CD4-positive, CD25-positive, alpha-beta regulatory T cell (primary cell): Measurements from ENCODE around the gene AIRE. TPM values are rescaled to one million over a fixed set of nuclear protein-coding genes. Genes with fewer than 3 reads are reported as not detected.

Source experiments
- ATAC-seq, 2 donors: fragments of 150-1000 bp; cut with Tn5 transposase; one replicate each; pipeline ENCODE4 v1.10.0; 2021; ENCODE audit warnings: low read depth in 2 of 2, moderate number of reproducible peaks in 2 of 2, moderate library complexity in 1 of 2
- DNase-seq, 3 donors: peaks; one replicate each; pipeline versions ENCODE4 v3.0.0 to v3.0.0-alpha.2; 2012 to 2022; ENCODE audit warnings: mixed read lengths in 1 of 3
- H3K27ac ChIP-seq: one replicate; pipeline ENCODE4 v1.7.0; 2013; ENCODE audit warnings: mild to moderate bottlenecking, low read length; ENCODE audit not compliant: insufficient read depth, poor library complexity, severe bottlenecking
- H3K27me3 ChIP-seq: one replicate; pipeline ENCODE4 v1.7.0; 2013; ENCODE audit warnings: low read length; ENCODE audit not compliant: control insufficient read depth, insufficient read depth
- H3K36me3 ChIP-seq: one replicate; pipeline ENCODE4 v1.7.0; 2013; ENCODE audit warnings: mild to moderate bottlenecking, low read length, moderate library complexity; ENCODE audit not compliant: control insufficient read depth, insufficient read depth
- H3K4me1 ChIP-seq: 2 replicates; pipeline ENCODE4 v1.7.0; 2013; ENCODE audit warnings: mild to moderate bottlenecking, low read length; ENCODE audit not compliant: insufficient read depth, control insufficient read depth, poor library complexity, severe bottlenecking
- H3K4me3 ChIP-seq: one replicate; pipeline ENCODE4 v1.7.0; 2013; ENCODE audit warnings: low read depth, mild to moderate bottlenecking, low read length, moderate library complexity
- H3K9me3 ChIP-seq, 2 experiments: 1 replicate in 1 of 2; 2 replicates in 1 of 2; pipeline ENCODE4 v1.7.0; 2013; ENCODE audit warnings: low read length in 2 of 2, mild to moderate bottlenecking in 1 of 2, moderate library complexity in 1 of 2; ENCODE audit not compliant: control insufficient read depth in 2 of 2
- H3K27ac Mint-ChIP-seq, 3 donors: one replicate each; pipeline ENCODE4 v1.8.0; 2020 to 2022; ENCODE audit warnings: mild to moderate bottlenecking in 3 of 3, mixed read lengths in 3 of 3, moderate library complexity in 2 of 3
- H3K27me3 Mint-ChIP-seq: one replicate; pipeline ENCODE4 v1.8.0; 2022; ENCODE audit warnings: mild to moderate bottlenecking, mixed read lengths
- H3K36me3 Mint-ChIP-seq: one replicate; pipeline ENCODE4 v1.8.0; 2020; ENCODE audit warnings: mixed read lengths
- H3K4me1 Mint-ChIP-seq, 4 donors: one replicate each; pipeline ENCODE4 v1.8.0; 2020 to 2022; ENCODE audit warnings: mixed read lengths in 4 of 4, mild to moderate bottlenecking in 1 of 4
- H3K4me3 Mint-ChIP-seq, 4 donors: one replicate each; pipeline ENCODE4 v1.8.0; 2020 to 2022; ENCODE audit warnings: mild to moderate bottlenecking in 4 of 4, mixed read lengths in 4 of 4, moderate library complexity in 3 of 4
- H3K9me3 Mint-ChIP-seq, 7 donors: one replicate each; pipeline ENCODE4 v1.8.0; 2020 to 2022; ENCODE audit warnings: mixed read lengths in 7 of 7, mild to moderate bottlenecking in 3 of 7, moderate library complexity in 2 of 7
- polyA plus RNA-seq, 4 donors: library from polyadenylated mRNA; unstranded; fragments of 300-500 nt; fragmentation: Illumina TruSeq; gene quantifications; one replicate each; pipeline ENCODE4 v1.2.3, GENCODE V29; 2021
- total RNA-seq: library from RNA; stranded (reverse); gene quantifications from one replicate; pipeline ENCODE4 v1.2.3, GENCODE V29; 2022

Gene AIRE
- total and polyA plus RNA-seq, 5 donors from 2014 or later, result 0.07 to 2.0 (median 0.39) TPM

DNA sequence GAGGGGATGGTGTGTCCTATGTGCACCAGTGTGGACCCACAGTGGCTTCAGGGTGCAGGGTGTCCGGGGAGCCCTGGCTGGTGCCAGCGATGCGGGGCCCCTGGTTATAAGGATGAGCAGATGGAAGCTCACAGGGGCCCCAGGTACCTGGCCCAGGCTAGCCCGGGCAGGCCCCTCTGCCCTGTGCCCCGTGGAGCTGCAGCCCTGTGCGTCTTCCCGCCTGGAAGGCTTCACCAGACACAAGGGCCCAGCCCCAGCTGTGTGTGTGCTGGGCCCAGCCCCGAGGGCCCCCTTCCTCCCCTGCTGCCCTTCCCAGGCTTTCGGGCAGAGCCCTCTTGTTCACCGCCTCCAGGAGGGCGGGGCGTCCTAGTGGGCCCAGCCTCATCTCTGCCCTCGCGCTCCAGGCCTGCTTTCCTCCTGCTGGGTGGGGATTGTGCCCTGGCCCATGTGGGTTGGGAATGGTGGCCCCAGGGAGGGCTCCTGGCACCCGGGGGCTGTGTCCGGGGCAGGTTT, 30.1 kb downstream of the AIRE start:
- Mint-ChIP-seq H3K27ac (no peak overlapping the region), H3K36me3 (peaks cover 10% of the 10 kb centered on the region), H3K27me3 (no peaks in the 10 kb centered on the region), H3K9me3 (peaks cover 0 to 2% (median 0%) of the 10 kb centered on the region in 7 donors), H3K4me3 (no peak overlapping the region), H3K4me1 (peaks cover 0 to 5% (median 0%) of the 10 kb centered on the region in 4 donors)
- DNase-seq (no peak), ATAC-seq (no peak)
- Histone ChIP-seq H3K27me3 (no peaks in the 10 kb centered on the region), H3K27ac (no peak overlapping the region), H3K4me3 (no peak overlapping the region), H3K9me3 (no peaks in the 10 kb centered on the region), H3K4me1 (no peaks in the 10 kb centered on the region), H3K36me3 (peaks cover 49% of the 10 kb centered on the region)

DNA sequence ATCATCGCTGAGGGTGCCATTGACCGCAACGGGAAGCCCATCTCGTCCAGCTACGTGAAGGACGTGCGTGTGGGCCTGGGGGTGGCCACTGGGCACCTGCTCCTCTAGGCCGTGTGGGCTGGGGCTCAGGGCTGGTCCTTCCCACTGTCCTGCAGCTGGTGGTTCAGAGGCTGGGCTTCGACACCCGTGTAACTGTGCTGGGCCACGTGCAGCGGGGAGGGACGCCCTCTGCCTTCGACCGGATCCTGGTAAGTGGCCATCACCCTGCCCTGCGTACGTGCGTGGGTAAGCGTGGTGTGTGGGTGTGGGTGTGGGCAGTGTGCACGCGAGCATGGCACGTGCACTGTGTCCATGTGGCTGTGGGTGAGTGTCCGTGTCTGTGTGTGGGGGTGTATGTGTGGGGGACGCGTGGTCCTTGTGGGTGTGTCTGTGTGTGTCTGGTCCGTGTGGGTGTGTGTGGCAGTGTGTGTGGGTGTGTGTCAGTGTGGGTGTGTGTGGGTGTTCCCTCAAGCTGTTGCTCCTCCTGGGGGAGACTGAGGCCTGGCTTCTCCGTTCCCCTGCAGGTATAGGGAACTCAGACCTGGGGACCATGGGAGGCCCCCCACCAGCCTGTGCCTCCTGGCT, 30.7 kb downstream of the AIRE start:
- Mint-ChIP-seq H3K36me3 (peaks cover 4% of the 10 kb centered on the region), H3K27me3 (no peaks in the 10 kb centered on the region), H3K4me3 (no peak overlapping the region), H3K9me3 (peaks cover 0 to 2% (median 0%) of the 10 kb centered on the region in 7 donors), H3K4me1 (no peaks in the 10 kb centered on the region), H3K27ac (no peak overlapping the region)
- H3K9me3 ChIP-seq, result no peaks in the 10 kb centered on the region
- H3K4me3 ChIP-seq, result no peak overlapping the region
- ATAC-seq (no peak), DNase-seq (no peak)
- no peaks in the 10 kb centered on the region for H3K4me1 ChIP-seq
- no peaks in the 10 kb centered on the region for H3K27me3 ChIP-seq
- H3K27ac ChIP-seq, result no peak overlapping the region
- peaks cover 45% of the 10 kb centered on the region for H3K36me3 ChIP-seq

GRCh38 chr21:44317241-44317782, 31.6 kb downstream of the AIRE start:
- no peaks in the 10 kb centered on the region for H3K27me3 ChIP-seq
- H3K27ac ChIP-seq, result no peak overlapping the region
- Mint-ChIP-seq H3K4me1 (no peaks in the 10 kb centered on the region), H3K4me3 (no peak overlapping the region), H3K36me3 (peaks cover 4% of the 10 kb centered on the region), H3K9me3 (peaks cover 0 to 2% (median 0%) of the 10 kb centered on the region in 7 donors), H3K27me3 (no peaks in the 10 kb centered on the region), H3K27ac (no peak overlapping the region)
- peaks cover 42% of the 10 kb centered on the region for H3K36me3 ChIP-seq
- no peaks in the 10 kb centered on the region for H3K4me1 ChIP-seq
- H3K9me3 ChIP-seq, result no peaks in the 10 kb centered on the region
- no peak for DNase-seq
- H3K4me3 ChIP-seq, result no peak overlapping the region
- no peak for ATAC-seq

DNA sequence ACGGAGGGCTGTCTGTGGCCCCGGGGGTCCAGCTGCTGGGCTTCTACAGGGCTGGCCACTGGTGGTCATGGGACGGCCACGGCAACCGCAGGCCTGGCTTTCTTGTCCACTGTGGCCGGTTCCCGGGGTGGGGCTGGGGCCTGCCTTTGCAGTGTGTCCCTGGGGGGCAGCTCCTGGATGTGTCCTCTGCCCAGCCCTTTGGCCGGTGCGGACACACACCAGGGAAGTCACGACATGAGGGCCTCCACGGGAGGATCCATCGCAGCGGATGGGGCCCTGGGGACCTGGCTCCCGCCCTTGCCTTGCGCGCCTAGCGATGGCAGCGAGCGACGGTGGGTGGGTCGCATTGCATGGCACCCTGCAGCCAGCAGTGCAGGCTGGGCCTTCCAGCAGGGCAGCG, 32.2 kb downstream of the AIRE start:
- Histone ChIP-seq H3K27ac (no peak overlapping the region), H3K27me3 (no peaks in the 10 kb centered on the region), H3K4me3 (no peak overlapping the region), H3K36me3 (peaks cover 39% of the 10 kb centered on the region), H3K4me1 (no peaks in the 10 kb centered on the region), H3K9me3 (no peaks in the 10 kb centered on the region)
- H3K9me3 Mint-ChIP-seq, result peaks cover 0 to 2% (median 0%) of the 10 kb centered on the region in 7 donors
- no peak overlapping the region for H3K27ac Mint-ChIP-seq
- no peak for ATAC-seq
- H3K4me3 Mint-ChIP-seq, result no peak overlapping the region
- no peaks in the 10 kb centered on the region for H3K4me1 Mint-ChIP-seq
- H3K36me3 Mint-ChIP-seq, result peaks cover 4% of the 10 kb centered on the region
- H3K27me3 Mint-ChIP-seq, result no peaks in the 10 kb centered on the region
- DNase-seq, result no peak

DNA sequence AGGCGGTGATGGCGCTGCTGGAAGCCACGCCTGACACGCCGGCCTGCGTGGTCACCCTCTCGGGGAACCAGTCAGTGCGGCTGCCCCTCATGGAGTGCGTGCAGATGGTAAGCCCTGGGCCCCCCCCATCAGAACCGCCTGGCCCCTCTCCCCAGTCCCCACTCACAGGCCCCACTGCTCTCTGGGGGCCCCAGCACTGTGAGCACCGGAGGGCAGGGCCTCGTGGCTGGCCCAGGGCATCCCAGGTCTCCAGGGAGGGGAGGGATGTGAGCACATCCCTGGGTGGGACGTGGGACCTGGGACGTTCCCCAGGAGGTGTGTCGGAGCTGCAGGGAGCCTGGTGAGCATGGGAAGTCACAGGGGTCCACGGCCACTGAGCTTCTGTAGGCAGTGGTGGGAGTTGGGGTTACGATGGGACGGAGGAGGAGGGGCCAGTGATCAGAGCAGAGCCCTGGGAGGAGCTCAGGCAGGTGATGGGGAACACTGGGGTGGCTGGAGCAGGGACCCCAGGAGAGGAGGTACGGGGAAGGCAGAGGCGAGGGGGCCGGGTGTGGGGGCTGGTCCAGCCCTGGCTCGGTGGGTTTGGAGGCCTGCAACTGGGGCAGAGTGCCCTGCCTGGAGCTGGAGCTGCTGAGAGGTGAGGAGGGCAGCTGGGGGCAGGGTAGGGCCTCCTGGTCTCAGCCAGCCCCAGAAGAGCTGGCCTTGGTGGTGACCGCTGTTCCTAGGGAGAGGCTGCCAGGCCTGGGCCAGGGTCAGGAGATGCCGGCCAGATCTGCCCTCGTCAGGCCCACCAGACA, 33.0 kb downstream of the AIRE start:
- Histone ChIP-seq H3K36me3 (peaks cover 36% of the 10 kb centered on the region), H3K27me3 (no peaks in the 10 kb centered on the region), H3K27ac (no peak overlapping the region), H3K4me1 (no peaks in the 10 kb centered on the region), H3K4me3 (no peak overlapping the region), H3K9me3 (no peaks in the 10 kb centered on the region)
- peaks cover 4% of the 10 kb centered on the region for H3K36me3 Mint-ChIP-seq
- ATAC-seq (no peak), DNase-seq (no peak)
- no peaks in the 10 kb centered on the region for H3K4me1 Mint-ChIP-seq
- H3K27ac Mint-ChIP-seq, result no peak overlapping the region
- H3K4me3 Mint-ChIP-seq, result peak overlapping the region in 1 of 4 donors; percentile 51
- peaks cover 0 to 2% (median 0%) of the 10 kb centered on the region in 7 donors for H3K9me3 Mint-ChIP-seq
- H3K27me3 Mint-ChIP-seq, result no peaks in the 10 kb centered on the region

DNA sequence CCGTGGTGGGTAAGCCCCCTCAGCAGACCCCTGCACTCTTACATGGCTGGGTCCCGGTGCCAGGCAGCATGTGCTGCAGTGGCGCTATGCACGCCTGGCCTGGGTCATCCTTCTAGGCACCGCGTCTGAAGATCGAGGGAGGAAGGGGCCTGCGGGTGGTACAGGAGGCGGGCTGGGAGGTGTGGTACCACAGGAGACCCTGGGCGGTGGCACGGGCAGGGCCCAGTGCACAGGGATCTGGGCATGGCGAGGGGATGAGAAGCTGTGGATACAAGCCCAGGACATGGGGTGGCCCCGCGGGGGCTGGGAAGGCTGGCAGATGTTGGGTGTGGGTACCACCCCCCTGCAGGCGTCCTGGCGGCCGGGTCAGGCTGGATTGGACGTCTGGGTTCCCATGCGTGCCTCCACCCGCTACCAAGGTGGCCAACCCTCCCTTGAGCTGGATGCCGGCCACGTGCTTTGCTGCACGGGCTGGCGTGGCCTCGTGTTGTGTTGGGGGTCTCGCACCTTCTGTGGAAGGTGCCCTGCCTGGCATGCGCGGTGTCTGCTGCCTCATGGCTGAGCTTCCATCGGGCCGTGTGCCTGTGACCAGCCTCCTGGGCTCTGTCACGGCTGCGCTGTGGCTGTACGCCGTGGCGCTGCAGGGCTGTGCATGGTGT, 33.9 kb downstream of the AIRE start:
- ATAC-seq, result no peak
- peak overlapping the region in 1 of 3 donors; percentile 43 for H3K27ac Mint-ChIP-seq

DNA sequence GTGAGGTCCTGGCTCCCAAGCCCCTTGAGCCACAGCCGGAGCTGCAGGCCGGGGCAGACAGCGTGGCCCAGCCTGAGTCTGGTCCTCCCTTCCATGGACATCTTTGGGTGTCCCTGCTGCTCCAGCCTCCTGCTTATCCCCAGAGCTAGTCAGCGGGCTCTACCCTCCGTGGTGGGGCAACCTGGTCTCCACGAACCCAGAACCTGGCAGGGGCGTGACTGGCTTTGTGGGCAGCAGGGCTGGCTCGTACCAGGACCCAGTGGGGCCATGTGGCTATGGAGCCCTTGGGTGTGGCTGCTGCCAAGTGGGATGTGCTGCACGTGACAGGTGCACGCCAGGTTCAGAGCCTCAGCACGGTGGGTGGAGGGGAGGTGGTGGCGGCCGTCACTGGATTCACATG, 35.2 kb downstream of the AIRE start:
- no peak for ATAC-seq
- Histone ChIP-seq H3K9me3 (no peaks in the 10 kb centered on the region), H3K36me3 (peaks cover 44% of the 10 kb centered on the region), H3K4me3 (no peak overlapping the region), H3K27me3 (no peaks in the 10 kb centered on the region), H3K4me1 (no peaks in the 10 kb centered on the region), H3K27ac (no peak overlapping the region)
- Mint-ChIP-seq H3K27ac (no peak overlapping the region), H3K4me1 (no peaks in the 10 kb centered on the region), H3K36me3 (peaks cover 4% of the 10 kb centered on the region), H3K9me3 (peaks cover 0 to 2% (median 0%) of the 10 kb centered on the region in 7 donors), H3K4me3 (no peak overlapping the region), H3K27me3 (no peaks in the 10 kb centered on the region)
- DNase-seq, result no peak

More for the DNA sequence above, 33.9 kb downstream of the AIRE start:
- Histone ChIP-seq H3K27ac (no peak overlapping the region), H3K9me3 (no peaks in the 10 kb centered on the region), H3K27me3 (no peaks in the 10 kb centered on the region), H3K4me1 (no peaks in the 10 kb centered on the region), H3K4me3 (no peak overlapping the region), H3K36me3 (peaks cover 40% of the 10 kb centered on the region)
- DNase-seq, result no peak
- H3K4me3 Mint-ChIP-seq, result no peak overlapping the region
- no peaks in the 10 kb centered on the region for H3K27me3 Mint-ChIP-seq
- peaks cover 0 to 2% (median 0%) of the 10 kb centered on the region in 7 donors for H3K9me3 Mint-ChIP-seq
- peaks cover 4% of the 10 kb centered on the region for H3K36me3 Mint-ChIP-seq
- no peaks in the 10 kb centered on the region for H3K4me1 Mint-ChIP-seq
